Measurements from ENCODE around the gene KCNQ1OT1. TPM values are rescaled to one million over a fixed set of nuclear protein-coding genes. Genes with fewer than 3 reads are reported as not detected.

The KCNQ1OT1 gene
- total RNA-seq, 1 donor from 2014 or later, result 2.3 TPM

DNA sequence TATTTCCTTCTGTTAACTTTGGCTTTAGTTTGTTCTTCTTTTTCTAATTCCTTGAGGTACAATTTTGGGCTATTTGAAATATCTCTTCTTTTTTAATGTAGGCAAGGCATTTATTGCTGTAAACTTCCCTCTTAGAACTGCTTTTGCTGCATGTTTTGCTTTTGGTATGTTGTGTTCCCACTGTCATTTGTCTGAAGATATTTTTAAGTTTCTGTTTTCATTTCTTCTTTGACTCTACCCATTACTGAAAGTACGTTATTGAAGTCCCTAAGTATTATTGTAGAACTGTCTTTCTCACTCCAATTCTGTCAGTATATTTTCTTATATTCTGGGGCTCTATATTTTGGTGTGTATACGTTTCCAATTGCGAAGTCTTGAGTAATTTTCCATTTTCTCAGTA, 77.9 kb downstream of the KCNQ1OT1 start:
- Histone ChIP-seq H2AFZ (replicated peaks) (no peak overlapping the region), H3K9ac (no peak overlapping the region), H3K4me2 (no peak overlapping the region), H3K9me3 (ENCODE audit: low read depth) (no peaks in the 10 kb centered on the region), H3K27ac (no peak overlapping the region), H3K36me3 (no peaks in the 10 kb centered on the region), H3K4me1 (no peaks in the 10 kb centered on the region), H3K79me2 (ENCODE audit: low read depth) (no peaks in the 10 kb centered on the region), H3K27me3 (peaks cover 67% of the 10 kb centered on the region), H3K4me3 (no peak overlapping the region), H3F3A (ENCODE audit: low read depth) (no peaks in the 10 kb centered on the region), H4K20me1 (ENCODE audit: low read depth) (no peaks in the 10 kb centered on the region)
- peaks cover 2% of the 10 kb centered on the region for H3K36me3 Mint-ChIP-seq
- no peaks in the 10 kb centered on the region for H3K4me1 Mint-ChIP-seq
- H3K27me3 Mint-ChIP-seq (ENCODE audit: insufficient read depth, low read depth), result no peaks in the 10 kb centered on the region
- no peak overlapping the region for H3K4me3 Mint-ChIP-seq
- no peak for DNase-seq (ENCODE audit: low spot score)
- H3K27ac Mint-ChIP-seq, result no peak overlapping the region
- H3K9me3 Mint-ChIP-seq, result peaks cover 43% of the 10 kb centered on the region
- no peak for TF ChIP-seq EZH2 (IDR thresholded peaks at IDR 0.05)
- TF ChIP-seq, protein P1, sequence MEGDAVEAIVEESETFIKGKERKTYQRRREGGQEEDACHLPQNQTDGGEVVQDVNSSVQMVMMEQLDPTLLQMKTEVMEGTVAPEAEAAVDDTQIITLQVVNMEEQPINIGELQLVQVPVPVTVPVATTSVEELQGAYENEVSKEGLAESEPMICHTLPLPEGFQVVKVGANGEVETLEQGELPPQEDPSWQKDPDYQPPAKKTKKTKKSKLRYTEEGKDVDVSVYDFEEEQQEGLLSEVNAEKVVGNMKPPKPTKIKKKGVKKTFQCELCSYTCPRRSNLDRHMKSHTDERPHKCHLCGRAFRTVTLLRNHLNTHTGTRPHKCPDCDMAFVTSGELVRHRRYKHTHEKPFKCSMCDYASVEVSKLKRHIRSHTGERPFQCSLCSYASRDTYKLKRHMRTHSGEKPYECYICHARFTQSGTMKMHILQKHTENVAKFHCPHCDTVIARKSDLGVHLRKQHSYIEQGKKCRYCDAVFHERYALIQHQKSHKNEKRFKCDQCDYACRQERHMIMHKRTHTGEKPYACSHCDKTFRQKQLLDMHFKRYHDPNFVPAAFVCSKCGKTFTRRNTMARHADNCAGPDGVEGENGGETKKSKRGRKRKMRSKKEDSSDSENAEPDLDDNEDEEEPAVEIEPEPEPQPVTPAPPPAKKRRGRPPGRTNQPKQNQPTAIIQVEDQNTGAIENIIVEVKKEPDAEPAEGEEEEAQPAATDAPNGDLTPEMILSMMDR (IDR thresholded peaks at IDR 0.05), result no peak
- TF ChIP-seq EZH2phosphoT487 (IDR thresholded peaks at IDR 0.05), result no peak

GRCh38 chr11:2612884-2613571, 86.8 kb downstream of the KCNQ1OT1 start:
- H3F3A ChIP-seq (ENCODE audit: low read depth), result no peaks in the 10 kb centered on the region
- no peak for DNase-seq (ENCODE audit: low spot score)
- H4K20me1 ChIP-seq (ENCODE audit: low read depth), result no peaks in the 10 kb centered on the region
- H3K79me2 ChIP-seq (ENCODE audit: low read depth), result no peaks in the 10 kb centered on the region
- H3K27me3 ChIP-seq, result peaks cover 98% of the 10 kb centered on the region
- H3K27ac ChIP-seq, result no peak overlapping the region
- Mint-ChIP-seq H3K36me3 (peaks cover 2% of the 10 kb centered on the region), H3K27me3 (ENCODE audit: insufficient read depth, low read depth) (no peaks in the 10 kb centered on the region), H3K4me1 (no peaks in the 10 kb centered on the region), H3K4me3 (no peak overlapping the region), H3K27ac (no peak overlapping the region), H3K9me3 (peaks cover 34% of the 10 kb centered on the region)
- H2AFZ ChIP-seq (replicated peaks), result no peak overlapping the region
- TF ChIP-seq EZH2 (IDR thresholded peaks at IDR 0.05), result no peak
- TF ChIP-seq, protein P1 (IDR thresholded peaks at IDR 0.05), result no peak
- TF ChIP-seq EZH2phosphoT487 (IDR thresholded peaks at IDR 0.05), result no peak
- H3K4me2 ChIP-seq, result no peak overlapping the region
- no peaks in the 10 kb centered on the region for H3K9me3 ChIP-seq (ENCODE audit: low read depth)
- no peak overlapping the region for H3K4me3 ChIP-seq
- H3K36me3 ChIP-seq, result no peaks in the 10 kb centered on the region
- H3K9ac ChIP-seq, result no peak overlapping the region
- H3K4me1 ChIP-seq, result no peaks in the 10 kb centered on the region

DNA sequence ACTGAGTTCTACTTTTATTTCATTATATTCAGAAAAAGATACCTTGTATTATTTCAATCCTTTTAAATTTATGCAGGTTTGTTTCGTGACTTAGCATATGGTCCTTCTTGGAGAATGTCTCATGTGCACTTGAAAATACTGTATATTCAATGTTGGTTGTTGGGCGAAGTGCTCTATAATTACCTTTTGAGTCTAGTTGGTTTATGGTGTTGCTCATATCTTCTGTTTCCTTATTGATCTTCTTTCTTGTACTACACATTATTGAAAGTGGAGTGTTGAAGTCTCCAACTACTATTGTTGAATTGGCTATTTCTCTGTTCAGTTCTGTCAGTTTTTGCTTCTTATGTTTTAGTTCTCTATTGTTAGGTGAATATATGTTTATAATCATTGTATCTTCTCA, 90.4 kb downstream of the KCNQ1OT1 start:
- H3K27me3 Mint-ChIP-seq (ENCODE audit: insufficient read depth, low read depth), result no peaks in the 10 kb centered on the region

More for the DNA sequence above, 90.4 kb downstream of the KCNQ1OT1 start:
- Histone ChIP-seq H3K79me2 (ENCODE audit: low read depth) (no peaks in the 10 kb centered on the region), H3K4me3 (no peak overlapping the region), H2AFZ (replicated peaks) (no peak overlapping the region), H3K9me3 (ENCODE audit: low read depth) (no peaks in the 10 kb centered on the region), H3F3A (ENCODE audit: low read depth) (no peaks in the 10 kb centered on the region), H3K4me1 (no peaks in the 10 kb centered on the region), H3K36me3 (no peaks in the 10 kb centered on the region), H3K9ac (no peak overlapping the region), H3K27ac (no peak overlapping the region), H4K20me1 (ENCODE audit: low read depth) (no peaks in the 10 kb centered on the region), H3K27me3 (peaks cover 97% of the 10 kb centered on the region), H3K4me2 (no peak overlapping the region)
- no peak overlapping the region for H3K27ac Mint-ChIP-seq
- H3K4me1 Mint-ChIP-seq, result no peaks in the 10 kb centered on the region
- peaks cover 2% of the 10 kb centered on the region for H3K36me3 Mint-ChIP-seq
- DNase-seq (ENCODE audit: low spot score), result no peak
- H3K4me3 Mint-ChIP-seq, result no peak overlapping the region
- peaks cover 34% of the 10 kb centered on the region for H3K9me3 Mint-ChIP-seq
- TF ChIP-seq, protein P1 (IDR thresholded peaks at IDR 0.05), result no peak
- no peak for TF ChIP-seq EZH2phosphoT487 (IDR thresholded peaks at IDR 0.05)
- no peak for TF ChIP-seq EZH2 (IDR thresholded peaks at IDR 0.05)
